DOHH2 (cell line): Measurements from ENCODE around the gene CCDC6.

Source experiments
- EZH2phosphoT487 ChIP-seq: fragments of 200-600 bp; sonication (generic); IDR thresholded peaks from 2 replicates; pipeline ENCODE4 v1.6.1; 2017; ENCODE audit warnings: borderline replicate concordance, mild to moderate bottlenecking, antibody characterized with exemption, low read length, moderate library complexity, mixed read lengths
- TF ChIP-seq, protein P1 (sequence below): fragments of 200-600 bp; sonication (generic); IDR thresholded peaks from one replicate; pipeline ENCODE4 v1.5.1; 2014; ENCODE audit warnings: antibody characterized with exemption, mild to moderate bottlenecking, low read depth, low read length; ENCODE audit not compliant: poor library complexity, severe bottlenecking

DNA sequence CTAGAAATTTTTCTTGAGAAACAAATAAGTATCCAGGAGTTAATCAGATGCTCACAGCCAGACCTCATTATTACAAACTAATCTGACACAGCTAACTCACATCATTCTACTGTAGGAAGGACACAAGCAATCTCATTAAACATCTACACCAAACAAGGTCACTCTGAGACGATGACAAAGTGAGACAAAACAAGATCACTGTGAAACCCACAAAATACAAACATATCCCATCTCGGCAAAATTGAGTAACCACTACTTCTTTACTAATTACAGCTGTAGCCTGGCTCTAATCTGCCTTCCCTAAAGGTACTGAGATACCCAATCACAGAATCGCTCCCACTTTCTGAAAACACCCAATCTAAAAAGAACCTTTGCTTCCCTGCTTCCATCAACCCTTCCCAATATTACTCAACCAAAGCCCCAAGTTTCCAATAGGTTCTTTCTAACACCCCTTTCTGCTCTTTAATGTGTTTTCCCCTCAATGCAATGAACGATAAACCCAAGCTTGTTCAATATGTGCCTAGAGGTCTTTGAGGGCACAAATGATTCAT, 26.9 kb downstream of the CCDC6 start:
- TF ChIP-seq, protein P1, sequence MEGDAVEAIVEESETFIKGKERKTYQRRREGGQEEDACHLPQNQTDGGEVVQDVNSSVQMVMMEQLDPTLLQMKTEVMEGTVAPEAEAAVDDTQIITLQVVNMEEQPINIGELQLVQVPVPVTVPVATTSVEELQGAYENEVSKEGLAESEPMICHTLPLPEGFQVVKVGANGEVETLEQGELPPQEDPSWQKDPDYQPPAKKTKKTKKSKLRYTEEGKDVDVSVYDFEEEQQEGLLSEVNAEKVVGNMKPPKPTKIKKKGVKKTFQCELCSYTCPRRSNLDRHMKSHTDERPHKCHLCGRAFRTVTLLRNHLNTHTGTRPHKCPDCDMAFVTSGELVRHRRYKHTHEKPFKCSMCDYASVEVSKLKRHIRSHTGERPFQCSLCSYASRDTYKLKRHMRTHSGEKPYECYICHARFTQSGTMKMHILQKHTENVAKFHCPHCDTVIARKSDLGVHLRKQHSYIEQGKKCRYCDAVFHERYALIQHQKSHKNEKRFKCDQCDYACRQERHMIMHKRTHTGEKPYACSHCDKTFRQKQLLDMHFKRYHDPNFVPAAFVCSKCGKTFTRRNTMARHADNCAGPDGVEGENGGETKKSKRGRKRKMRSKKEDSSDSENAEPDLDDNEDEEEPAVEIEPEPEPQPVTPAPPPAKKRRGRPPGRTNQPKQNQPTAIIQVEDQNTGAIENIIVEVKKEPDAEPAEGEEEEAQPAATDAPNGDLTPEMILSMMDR = no peak
- no peak for TF ChIP-seq EZH2phosphoT487
